GM18517 (cell line): ENCODE results near the gene MGME1.

Source experiments
- ATAC-seq: cut with Tn5 transposase; IDR thresholded peaks from one replicate; pipeline ENCODE4 v1.9.1; 2021; ENCODE audit warnings: mild to moderate bottlenecking, moderate library complexity; ENCODE audit not compliant: unreplicated experiment

Gene MGME1

GRCh38 chr20:17940224-17940971 is 28.4 kb upstream of the MGME1 start:
- ATAC-seq = no peak

- no peak for ATAC-seq
Observed at GRCh38 chr20:17941087-17941825, 27.6 kb upstream of the MGME1 start.

GRCh38 chr20:17941826-17942196 is 27.0 kb upstream of the MGME1 start:
- ATAC-seq = no peak

- peak; percentile 66 for ATAC-seq
Observed at GRCh38 chr20:17943343-17943742, 25.5 kb upstream of the MGME1 start.

GRCh38 chr20:17944854-17945474 is 23.9 kb upstream of the MGME1 start:
- no peak for ATAC-seq

- ATAC-seq = no peak
Observed at GRCh38 chr20:17946040-17946439, 22.8 kb upstream of the MGME1 start.

GRCh38 chr20:17946572-17947473 is 22.0 kb upstream of the MGME1 start:
- no peak for ATAC-seq

GRCh38 chr20:17947474-17947815 is 21.4 kb upstream of the MGME1 start:
- ATAC-seq = no peak

- ATAC-seq = no peak
Observed at GRCh38 chr20:17948442-17948841, 20.4 kb upstream of the MGME1 start.

GRCh38 chr20:17949899-17950298 is 18.9 kb upstream of the MGME1 start:
- ATAC-seq = no peak

GRCh38 chr20:17950670-17951069 is 18.1 kb upstream of the MGME1 start:
- no peak for ATAC-seq

GRCh38 chr20:17951323-17951722 is 17.5 kb upstream of the MGME1 start:
- no peak for ATAC-seq

GRCh38 chr20:17952692-17953684 is 15.8 kb upstream of the MGME1 start:
- ATAC-seq = no peak

GRCh38 chr20:17953935-17954334 is 14.9 kb upstream of the MGME1 start:
- no peak for ATAC-seq

- ATAC-seq = no peak
Observed at GRCh38 chr20:17955302-17955701, 13.5 kb upstream of the MGME1 start.

- no peak for ATAC-seq
Observed at GRCh38 chr20:17956099-17956685, 12.6 kb upstream of the MGME1 start.

GRCh38 chr20:17957505-17958363 is 11.1 kb upstream of the MGME1 start:
- ATAC-seq = no peak

GRCh38 chr20:17958373-17959256 is 10.2 kb upstream of the MGME1 start:
- no peak for ATAC-seq
